Measurements from ENCODE around the gene STRADA. TPM values are rescaled to one million over a fixed set of nuclear protein-coding genes. Genes with fewer than 3 reads are reported as not detected.

STRADA gene
- total RNA-seq, 3 donors from 2014 or later (not counting 1 experiment from before 2014, with no cell fraction given), result 72.6 to 83.1 (median 78.2) TPM

DNA sequence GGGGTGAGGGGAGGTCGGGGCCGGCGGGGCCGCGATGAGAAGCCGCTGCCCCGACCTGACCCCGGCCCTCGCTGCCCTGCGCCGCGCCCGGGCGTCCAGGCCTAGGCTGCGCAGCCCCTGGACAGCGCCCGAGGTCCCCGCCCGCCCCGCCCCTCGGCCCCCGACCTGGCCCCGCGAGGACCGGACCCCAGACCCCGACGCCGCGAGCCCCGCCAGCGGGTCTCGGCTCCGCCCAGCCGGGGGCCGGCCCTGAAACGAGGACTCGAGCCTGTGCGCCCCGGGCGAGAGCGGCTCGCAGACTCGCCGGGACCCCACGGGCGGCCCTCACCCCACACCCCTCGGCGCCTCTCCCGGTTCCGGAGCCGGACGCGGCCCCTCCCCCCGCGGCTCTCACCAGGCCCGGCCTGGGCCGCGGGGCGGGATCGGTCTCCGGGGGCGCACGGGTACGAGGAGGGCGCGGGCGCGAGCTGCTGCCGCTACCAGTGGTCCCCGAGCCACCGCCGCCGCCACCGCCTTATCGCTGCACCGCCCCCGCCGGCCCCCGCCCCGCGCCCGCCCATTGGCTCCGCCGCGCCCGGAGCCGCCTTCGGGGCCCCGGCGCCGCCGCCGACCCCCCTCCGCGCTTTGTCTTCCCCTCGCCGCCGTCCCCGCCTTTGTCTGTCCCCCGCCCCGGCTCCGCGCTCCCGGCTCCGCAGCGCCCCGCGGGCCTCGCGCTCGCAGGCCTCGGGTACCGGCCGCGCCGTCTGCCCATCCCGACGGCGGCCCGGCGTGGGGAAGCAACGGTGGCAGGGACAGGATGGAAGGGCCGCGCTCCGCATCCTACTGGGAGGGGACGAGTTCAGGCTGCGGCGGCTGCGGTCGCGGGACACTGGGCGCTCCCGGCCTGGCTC is 41.7 kb downstream of the STRADA start, which contains the start of gene LIMD2:
Gene LIMD2, minus strand, starts transcription at position 488 of the 890 bp plus-strand sequence. CDS start 827 bp downstream, outside the sequence.
- TF ChIP-seq, protein P1, sequence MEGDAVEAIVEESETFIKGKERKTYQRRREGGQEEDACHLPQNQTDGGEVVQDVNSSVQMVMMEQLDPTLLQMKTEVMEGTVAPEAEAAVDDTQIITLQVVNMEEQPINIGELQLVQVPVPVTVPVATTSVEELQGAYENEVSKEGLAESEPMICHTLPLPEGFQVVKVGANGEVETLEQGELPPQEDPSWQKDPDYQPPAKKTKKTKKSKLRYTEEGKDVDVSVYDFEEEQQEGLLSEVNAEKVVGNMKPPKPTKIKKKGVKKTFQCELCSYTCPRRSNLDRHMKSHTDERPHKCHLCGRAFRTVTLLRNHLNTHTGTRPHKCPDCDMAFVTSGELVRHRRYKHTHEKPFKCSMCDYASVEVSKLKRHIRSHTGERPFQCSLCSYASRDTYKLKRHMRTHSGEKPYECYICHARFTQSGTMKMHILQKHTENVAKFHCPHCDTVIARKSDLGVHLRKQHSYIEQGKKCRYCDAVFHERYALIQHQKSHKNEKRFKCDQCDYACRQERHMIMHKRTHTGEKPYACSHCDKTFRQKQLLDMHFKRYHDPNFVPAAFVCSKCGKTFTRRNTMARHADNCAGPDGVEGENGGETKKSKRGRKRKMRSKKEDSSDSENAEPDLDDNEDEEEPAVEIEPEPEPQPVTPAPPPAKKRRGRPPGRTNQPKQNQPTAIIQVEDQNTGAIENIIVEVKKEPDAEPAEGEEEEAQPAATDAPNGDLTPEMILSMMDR (IDR thresholded peaks at IDR 0.05), result no peak
- Histone ChIP-seq H3K36me3 (ENCODE audit: control insufficient read depth, insufficient read depth, low read length) (peaks cover 38% of the 10 kb centered on the region), H3K27me3 (ENCODE audit: control insufficient read depth, insufficient read depth, low read length) (no peaks in the 10 kb centered on the region), H3K4me1 (ENCODE audit: control insufficient read depth, insufficient read depth, low read length) (peaks cover 78% of the 10 kb centered on the region), H3K27ac (ENCODE audit: low read length) (peak within 1 kb of the TSS; percentile 86), H3K4me3 (ENCODE audit: low read length) (peak within 1 kb of the TSS; percentile 78), H3K9me3 (ENCODE audit: control insufficient read depth, insufficient read depth, low read length) (no peaks in the 10 kb centered on the region)
- under 1% methylated on average over 133 of the region's 133 CpGs for WGBS (ENCODE audit: insufficient coverage)
- intact Hi-C loops (cut with micrococcal nuclease), result loop anchor here (2.0 to 5.0 kb wide), 5 partner anchors 73 to 148 kb away; partner anchors contain the start of genes CCDC47, DCAF7, FTSJ3 and MAP3K3
- H3K36me3 Mint-ChIP-seq, result no peaks in the 10 kb centered on the region
- DNase-seq (peak; percentile 80 to 90), ATAC-seq (peak; percentile 21 to 47 (median 46))
- H3K4me1 Mint-ChIP-seq, result peaks cover 62 to 66% of the 10 kb centered on the region in 2 donors
- H3K9me3 Mint-ChIP-seq, result no peaks in the 10 kb centered on the region
- H3K4me3 Mint-ChIP-seq, result peak within 1 kb of the TSS; percentile 96
- no peaks in the 10 kb centered on the region for H3K27me3 Mint-ChIP-seq (ENCODE audit: low read depth in 2 of 2)
- H3K27ac Mint-ChIP-seq, result peak within 1 kb of the TSS; percentile 97

- TF ChIP-seq, protein P1 (IDR thresholded peaks at IDR 0.05), result no peak
- Histone ChIP-seq H3K27ac (ENCODE audit: low read length) (peak overlapping the region; percentile 80), H3K4me1 (ENCODE audit: control insufficient read depth, insufficient read depth, low read length) (peaks cover 78% of the 10 kb centered on the region), H3K4me3 (ENCODE audit: low read length) (peak overlapping the region; percentile 78), H3K27me3 (ENCODE audit: control insufficient read depth, insufficient read depth, low read length) (no peaks in the 10 kb centered on the region), H3K9me3 (ENCODE audit: control insufficient read depth, insufficient read depth, low read length) (no peaks in the 10 kb centered on the region), H3K36me3 (ENCODE audit: control insufficient read depth, insufficient read depth, low read length) (peaks cover 40% of the 10 kb centered on the region)
- under 1% methylated on average over 43 of the region's 45 CpGs for WGBS (ENCODE audit: insufficient coverage)
- Mint-ChIP-seq H3K27me3 (ENCODE audit: low read depth in 2 of 2) (no peaks in the 10 kb centered on the region), H3K4me1 (peaks cover 70 to 71% of the 10 kb centered on the region in 2 donors), H3K27ac (peak overlapping the region; percentile 91 to 97), H3K9me3 (no peaks in the 10 kb centered on the region), H3K4me3 (peak overlapping the region; percentile 96), H3K36me3 (no peaks in the 10 kb centered on the region)
- ATAC-seq, result peak; percentile 32 to 64 (median 54)
- intact Hi-C loops (cut with micrococcal nuclease), result loop anchor here (1.0 to 5.0 kb wide), 6 partner anchors 11 to 147 kb away; partner anchors contain the start of genes CCDC47, DCAF7, FTSJ3 and MAP3K3
- peak; percentile 84 to 95 for DNase-seq
Observed at GRCh38 chr17:63698886-63699637, 42.5 kb downstream of the STRADA start.

- H3K27ac ChIP-seq (ENCODE audit: low read length), result peak overlapping the region; percentile 80
Observed at GRCh38 chr17:63698381-63698885, 43.2 kb downstream of the STRADA start.

More at GRCh38 chr17:63698381-63698885, 43.2 kb downstream of the STRADA start:
- intact Hi-C loops (cut with micrococcal nuclease), result loop anchor here (1.0 to 5.0 kb wide), 6 partner anchors 12 to 146 kb away; partner anchors contain the start of genes CCDC47, DCAF7, FTSJ3 and MAP3K3
- H3K4me3 ChIP-seq (ENCODE audit: low read length), result peak overlapping the region; percentile 78
- H3K36me3 ChIP-seq (ENCODE audit: control insufficient read depth, insufficient read depth, low read length), result peaks cover 35% of the 10 kb centered on the region
- Mint-ChIP-seq H3K4me3 (peak overlapping the region; percentile 96), H3K27me3 (ENCODE audit: low read depth in 2 of 2) (no peaks in the 10 kb centered on the region), H3K36me3 (no peaks in the 10 kb centered on the region), H3K4me1 (peaks cover 64 to 70% of the 10 kb centered on the region in 2 donors), H3K27ac (peak overlapping the region; percentile 91 to 97), H3K9me3 (no peaks in the 10 kb centered on the region)
- TF ChIP-seq, protein P1 (IDR thresholded peaks at IDR 0.05), result no peak
- DNase-seq (peak; percentile 39 to 57), ATAC-seq (no peak)
- no peaks in the 10 kb centered on the region for H3K27me3 ChIP-seq (ENCODE audit: control insufficient read depth, insufficient read depth, low read length)
- peaks cover 72% of the 10 kb centered on the region for H3K4me1 ChIP-seq (ENCODE audit: control insufficient read depth, insufficient read depth, low read length)
- no peaks in the 10 kb centered on the region for H3K9me3 ChIP-seq (ENCODE audit: control insufficient read depth, insufficient read depth, low read length)
- WGBS (ENCODE audit: insufficient coverage), result under 1% methylated on average over 24 of the region's 24 CpGs

Data from natural killer cell (primary cell).